Keratinocyte (primary cell): ENCODE measurements around the gene NAA80. TPM values are rescaled to one million over a fixed set of nuclear protein-coding genes. Genes with fewer than 3 reads are reported as not detected.

Source experiments
- DNase-seq: peaks from one replicate; pipeline ENCODE4 v3.0.0-alpha.2; 2011; ENCODE audit warnings: low read depth, missing footprints, low spot score
- FAIRE-seq: peaks from 2 replicates; lab custom pipeline; 2011; peaks lifted over from hg19 to GRCh38; lab: Jason Lieb, UNC
- H2AFZ ChIP-seq: 2 replicates; pipeline ENCODE4 v1.6.0; 2012; ENCODE audit warnings: low read length, control low read depth, inconsistent platforms; ENCODE audit not compliant: control insufficient read depth
- H3K27ac ChIP-seq: 2 replicates; pipeline ENCODE4 v1.5.1; 2011; ENCODE audit warnings: low read length; ENCODE audit not compliant: control insufficient read depth, insufficient read depth
- H3K27me3 ChIP-seq: 3 replicates; pipeline ENCODE4 v1.6.0; 2011; ENCODE audit warnings: low read length; ENCODE audit not compliant: control insufficient read depth, insufficient read depth; ENCODE audit errors: extremely low read depth
- H3K36me3 ChIP-seq, 2 experiments: 2 replicates in 1 of 2; 3 replicates in 1 of 2; pipeline ENCODE4 v1.5.1; 2011; ENCODE audit warnings: low read length in 2 of 2, mild to moderate bottlenecking in 1 of 2; ENCODE audit not compliant: control insufficient read depth in 2 of 2, insufficient read depth in 2 of 2; ENCODE audit errors: extremely low read depth in 1 of 2
- H3K4me1 ChIP-seq: 3 replicates; pipeline ENCODE4 v1.5.1; 2011; ENCODE audit warnings: low read length; ENCODE audit not compliant: control insufficient read depth, insufficient read depth; ENCODE audit errors: extremely low read depth
- H3K4me2 ChIP-seq: 3 replicates; pipeline ENCODE4 v1.6.0; 2011; ENCODE audit warnings: low read depth, low read length; ENCODE audit not compliant: control insufficient read depth, insufficient read depth; ENCODE audit errors: extremely low read depth
- H3K4me3 ChIP-seq, 3 experiments: fragments of 200-600 bp in 1 of 3; sonication (generic) in 1 of 3; 2 replicates in 2 of 3; 3 replicates in 1 of 3; pipeline ENCODE4 v1.5.1; 2011 to 2016; ENCODE audit warnings: low read length in 3 of 3, mild to moderate bottlenecking in 3 of 3, control low read depth in 2 of 3, inconsistent platforms in 1 of 3, low read depth in 1 of 3, mixed read lengths in 1 of 3, mixed run types in 1 of 3, moderate library complexity in 1 of 3; ENCODE audit not compliant: control insufficient read depth in 2 of 3, insufficient read depth in 2 of 3; ENCODE audit errors: extremely low read depth in 1 of 3
- H3K79me2 ChIP-seq: 2 replicates; pipeline ENCODE4 v1.6.0; 2012; ENCODE audit warnings: low read length; ENCODE audit not compliant: control insufficient read depth, insufficient read depth
- H3K9ac ChIP-seq: 3 replicates; pipeline ENCODE4 v1.6.0; 2011; ENCODE audit warnings: low read length; ENCODE audit not compliant: control insufficient read depth, insufficient read depth; ENCODE audit errors: extremely low read depth
- H3K9me1 ChIP-seq: 3 replicates; pipeline ENCODE4 v1.6.0; 2011; ENCODE audit warnings: low read length; ENCODE audit not compliant: control insufficient read depth, insufficient read depth; ENCODE audit errors: extremely low read depth
- H3K9me3 ChIP-seq: 2 replicates; pipeline ENCODE4 v1.5.1; 2012; ENCODE audit warnings: low read depth, low read length; ENCODE audit not compliant: control insufficient read depth
- H4K20me1 ChIP-seq: 3 replicates; pipeline ENCODE4 v1.6.0; 2011; ENCODE audit warnings: low read length; ENCODE audit not compliant: control insufficient read depth, insufficient read depth; ENCODE audit errors: extremely low read depth
- CTCF ChIP-seq, 3 experiments: IDR thresholded peaks in 1 of 3; conservative IDR thresholded peaks in 1 of 3; optimal IDR thresholded peaks in 1 of 3; 2 replicates in 2 of 3; 3 replicates in 1 of 3; pipeline versions ENCODE3 to v1.5.1; 2011; ENCODE audit warnings: low read length in 3 of 3, mild to moderate bottlenecking in 3 of 3, moderate library complexity in 2 of 3, control low read depth in 1 of 3, inconsistent platforms in 1 of 3; ENCODE audit not compliant: insufficient read depth in 2 of 3; ENCODE audit errors: extremely low read depth in 1 of 3
- EZH2 ChIP-seq: IDR thresholded peaks from one replicate; pipeline ENCODE4 v1.6.1; 2012; ENCODE audit warnings: inconsistent platforms, mild to moderate bottlenecking, low read length, moderate library complexity
- dilution Hi-C: fragments of 300-500 bp; cut with MboI; formaldehyde crosslinking; loops from one replicate; pipeline ENCODE4 v1.7.0; 2020; ENCODE audit warnings: low sequenced_read_pairs; ENCODE audit not compliant: extremely low pct_ligation_motif_present
- polyA plus RNA-seq, 5 experiments: library from polyadenylated mRNA; depleted of rRNA in 3 of 5; stranded (reverse) in 3 of 5; stranded (forward) in 1 of 5; unstranded in 1 of 5; fragments of >200 nt; gene quantifications; 1 replicate in 1 of 5; 2 replicates in 3 of 5; 3 replicates in 1 of 5; pipeline versions ENCODE4 v1.2.1 to v1.2.3, GENCODE V29; 2011 to 2012; ENCODE audit warnings: missing spikeins in 2 of 5, low read depth in 1 of 5, low replicate concordance in 1 of 5

NAA80 gene
- polyA plus RNA-seq, 1 donor (not counting 4 experiments of a cell fraction or from before 2014, with no cell fraction given), result 6.1 TPM

- H4K20me1 ChIP-seq, result no peaks in the 10 kb centered on the region
- DNase-seq (no peak), FAIRE-seq (peak; percentile 41)
- no peak within 1 kb of the TSS for H3K4me3 ChIP-seq
- H3K27me3 ChIP-seq, result peaks cover 13% of the 10 kb centered on the region
- TF ChIP-seq CTCF (optimal IDR thresholded peaks at IDR 0.05 in 1 of 3, IDR thresholded peaks at IDR 0.05 in 1 of 3, conservative IDR thresholded peaks at IDR 0.05 in 1 of 3; ENCODE audit: extremely low read depth in 1 of 3, insufficient read depth in 2 of 3, low read length in 3 of 3), result no peak
- no peak for TF ChIP-seq EZH2
- peaks cover 37% of the 10 kb centered on the region for H3K4me1 ChIP-seq
- peaks cover 2% of the 10 kb centered on the region for H3K9me1 ChIP-seq
- H2AFZ ChIP-seq, result no peak within 1 kb of the TSS
- dilution Hi-C loops, result no loop called here
- H3K79me2 ChIP-seq, result no peaks in the 10 kb centered on the region
- H3K27ac ChIP-seq, result no peak within 1 kb of the TSS
- peak within 1 kb of the TSS; percentile 59 for H3K4me2 ChIP-seq
- H3K9ac ChIP-seq, result no peak within 1 kb of the TSS
- no peaks in the 10 kb centered on the region for H3K36me3 ChIP-seq
- H3K9me3 ChIP-seq, result no peaks in the 10 kb centered on the region
These were observed 30.3 kb downstream of the NAA80 start, which contains the start of gene SEMA3B for GRCh38 chr3:50268703-50269451. TSS of gene SEMA3B (plus strand) at chr3:50269147. CDS start at chr3:50269241, 94 bp downstream.

GRCh38 chr3:50268276-50268675 lies 30.9 kb downstream of the NAA80 start:
- no peaks in the 10 kb centered on the region for H3K9me3 ChIP-seq
- peaks cover 2% of the 10 kb centered on the region for H3K9me1 ChIP-seq
- no peak overlapping the region for H3K4me3 ChIP-seq
- dilution Hi-C loops, result no loop called here
- H3K36me3 ChIP-seq, result no peaks in the 10 kb centered on the region
- TF ChIP-seq CTCF (optimal IDR thresholded peaks at IDR 0.05 in 1 of 3, IDR thresholded peaks at IDR 0.05 in 1 of 3, conservative IDR thresholded peaks at IDR 0.05 in 1 of 3; ENCODE audit: extremely low read depth in 1 of 3, insufficient read depth in 2 of 3, low read length in 3 of 3) (no peak), EZH2 (no peak)
- H3K4me2 ChIP-seq, result no peak overlapping the region
- H2AFZ ChIP-seq, result no peak overlapping the region
- peaks cover 36% of the 10 kb centered on the region for H3K4me1 ChIP-seq
- DNase-seq (no peak), FAIRE-seq (no peak)
- no peak overlapping the region for H3K27ac ChIP-seq
- H3K9ac ChIP-seq, result no peak overlapping the region
- peaks cover 7% of the 10 kb centered on the region for H3K27me3 ChIP-seq
- no peaks in the 10 kb centered on the region for H3K79me2 ChIP-seq
- H4K20me1 ChIP-seq, result no peaks in the 10 kb centered on the region
